Subcutaneous adipose tissue (tissue), 4 donors: ENCODE results near the gene PIK3C2G. TPM values are rescaled to one million over a fixed set of nuclear protein-coding genes. Genes with fewer than 3 reads are reported as not detected.

Experiments
- total RNA-seq, 4 donors: library from RNA; depleted of rRNA; stranded (reverse); fragments of >200 nt; gene quantifications; one replicate each; pipeline ENCODE4 v1.1.0, GENCODE V29; 2016
- TF ChIP-seq, protein P1 (sequence below): fragments of 450-650 bp; IDR thresholded peaks from one replicate; pipeline ENCODE4 v1.5.1; 2016; ENCODE audit warnings: low read depth, mild to moderate bottlenecking, control low read depth, antibody characterized with exemption, moderate library complexity

The PIK3C2G gene
- total RNA-seq, 4 donors from 2014 or later = 0.19 to 0.22 TPM; not detected in 2

DNA sequence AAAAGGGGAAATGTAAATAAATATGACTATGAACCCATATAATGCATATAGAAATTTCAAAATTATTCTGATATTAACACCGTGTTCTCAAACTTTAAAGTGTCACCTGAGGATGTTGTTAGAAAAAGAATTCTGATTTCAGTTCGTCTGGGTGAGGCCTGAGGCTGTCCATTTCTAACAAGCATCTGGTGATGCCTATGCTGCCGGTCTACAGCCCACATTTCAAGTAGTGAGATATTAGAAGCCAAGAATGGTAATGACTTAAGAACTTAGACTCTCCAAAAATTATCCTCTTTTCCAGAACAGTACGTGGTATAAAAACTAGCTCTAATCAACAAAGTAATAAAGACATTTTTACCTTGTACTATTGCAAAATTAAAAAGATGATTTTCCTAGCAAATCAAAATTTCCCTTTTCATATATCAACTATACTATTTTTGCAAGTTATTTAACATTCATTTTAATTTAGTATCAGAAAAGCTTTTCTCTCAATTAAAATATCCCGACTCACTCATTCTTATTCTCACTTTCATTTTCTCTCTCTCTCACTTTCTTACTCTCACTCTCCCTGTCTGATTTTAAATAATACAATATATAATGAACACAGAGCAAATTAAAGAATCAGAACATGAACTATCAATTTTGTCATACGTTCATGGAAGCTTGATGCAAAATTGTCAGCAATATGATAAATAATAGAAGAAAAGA lies 35.0 kb downstream of the PIK3C2G start:
- TF ChIP-seq, protein P1, sequence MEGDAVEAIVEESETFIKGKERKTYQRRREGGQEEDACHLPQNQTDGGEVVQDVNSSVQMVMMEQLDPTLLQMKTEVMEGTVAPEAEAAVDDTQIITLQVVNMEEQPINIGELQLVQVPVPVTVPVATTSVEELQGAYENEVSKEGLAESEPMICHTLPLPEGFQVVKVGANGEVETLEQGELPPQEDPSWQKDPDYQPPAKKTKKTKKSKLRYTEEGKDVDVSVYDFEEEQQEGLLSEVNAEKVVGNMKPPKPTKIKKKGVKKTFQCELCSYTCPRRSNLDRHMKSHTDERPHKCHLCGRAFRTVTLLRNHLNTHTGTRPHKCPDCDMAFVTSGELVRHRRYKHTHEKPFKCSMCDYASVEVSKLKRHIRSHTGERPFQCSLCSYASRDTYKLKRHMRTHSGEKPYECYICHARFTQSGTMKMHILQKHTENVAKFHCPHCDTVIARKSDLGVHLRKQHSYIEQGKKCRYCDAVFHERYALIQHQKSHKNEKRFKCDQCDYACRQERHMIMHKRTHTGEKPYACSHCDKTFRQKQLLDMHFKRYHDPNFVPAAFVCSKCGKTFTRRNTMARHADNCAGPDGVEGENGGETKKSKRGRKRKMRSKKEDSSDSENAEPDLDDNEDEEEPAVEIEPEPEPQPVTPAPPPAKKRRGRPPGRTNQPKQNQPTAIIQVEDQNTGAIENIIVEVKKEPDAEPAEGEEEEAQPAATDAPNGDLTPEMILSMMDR = no peak

DNA sequence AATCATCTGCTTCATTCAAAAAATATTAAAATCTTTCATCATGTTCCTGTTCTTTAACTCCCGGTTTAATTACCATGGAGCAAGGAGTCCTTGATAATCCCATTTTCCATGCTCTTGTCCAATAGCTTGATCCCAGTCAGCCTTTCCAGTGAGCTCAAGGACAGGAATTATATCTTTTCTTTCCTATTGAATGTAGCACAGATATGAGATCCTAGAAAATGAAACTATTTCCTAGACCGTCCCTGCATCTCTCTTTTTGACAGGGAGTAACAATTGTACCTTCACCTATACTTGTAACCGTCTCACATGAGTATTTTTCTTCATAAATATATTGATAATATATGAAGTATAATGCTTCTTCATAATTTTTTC lies 35.6 kb downstream of the PIK3C2G start:
- TF ChIP-seq, protein P1 = no peak

DNA sequence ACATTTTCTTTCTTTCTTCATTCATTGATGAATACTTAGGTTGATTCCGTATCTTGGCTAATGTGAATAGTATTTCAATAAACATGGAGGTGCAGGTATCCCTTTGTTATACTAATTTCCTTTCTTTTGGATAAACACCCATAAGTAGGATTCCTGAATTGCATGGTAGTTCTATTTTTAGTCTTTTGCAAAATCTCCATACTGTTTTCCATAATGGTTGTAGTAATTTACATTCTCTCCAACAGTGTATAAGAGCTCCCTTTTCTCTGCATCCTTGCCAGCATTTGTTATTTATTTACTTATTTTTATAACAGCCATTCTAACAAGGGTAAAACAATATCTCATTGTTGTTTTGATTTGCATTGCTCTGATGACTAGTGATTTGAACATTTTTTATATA lies 36.6 kb downstream of the PIK3C2G start:
- TF ChIP-seq, protein P1 = no peak

DNA sequence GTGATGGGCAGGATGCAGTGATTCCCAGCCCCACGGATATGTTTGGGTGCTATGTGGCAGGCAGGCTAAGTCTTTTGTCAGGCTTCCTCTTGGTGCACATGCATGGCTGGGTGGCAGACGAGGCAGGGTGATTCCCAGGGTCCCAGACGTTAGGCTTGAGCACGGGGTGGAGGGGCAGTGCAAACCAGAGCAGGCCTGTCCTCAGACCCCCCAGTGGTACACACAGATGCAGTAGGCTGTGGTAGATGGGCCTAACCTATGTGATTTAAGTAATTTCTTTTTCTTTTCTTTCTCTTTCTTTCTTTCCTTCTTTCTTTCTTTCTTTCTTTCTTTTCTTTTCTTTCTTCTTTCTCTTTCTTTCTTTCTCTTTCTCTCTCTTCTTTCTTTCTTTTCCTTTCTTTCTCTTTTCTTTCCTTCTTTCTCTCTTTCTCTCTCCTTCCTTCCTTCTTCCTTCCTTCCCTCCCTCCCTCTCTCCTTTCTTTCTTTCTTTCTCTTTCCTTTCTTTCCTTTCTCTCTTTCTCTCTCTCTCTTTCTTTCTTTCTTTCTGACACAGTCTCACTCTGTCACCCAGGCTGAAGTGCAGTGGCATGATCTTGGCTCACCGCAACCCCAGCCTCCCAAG lies 41.6 kb downstream of the PIK3C2G start:
- TF ChIP-seq, protein P1 = no peak

DNA sequence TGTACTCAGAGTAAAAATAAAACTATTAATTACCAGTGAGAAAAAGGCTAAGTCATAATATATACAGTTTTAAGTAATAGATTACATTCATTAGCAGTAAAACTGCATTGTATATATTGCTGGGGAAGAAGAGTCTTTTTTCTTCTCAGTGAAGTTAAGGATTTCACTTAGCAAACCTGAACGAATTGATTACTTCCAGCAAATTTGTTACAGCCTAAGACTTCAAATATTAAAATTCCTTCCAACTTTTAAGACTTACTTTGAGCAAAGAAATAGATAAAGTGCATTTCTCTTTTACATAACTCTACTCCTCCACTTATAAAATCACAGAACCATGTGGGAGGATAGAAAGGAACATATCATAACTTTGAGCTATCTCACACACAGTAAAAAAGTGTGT lies 43.3 kb downstream of the PIK3C2G start:
- TF ChIP-seq, protein P1 = no peak

DNA sequence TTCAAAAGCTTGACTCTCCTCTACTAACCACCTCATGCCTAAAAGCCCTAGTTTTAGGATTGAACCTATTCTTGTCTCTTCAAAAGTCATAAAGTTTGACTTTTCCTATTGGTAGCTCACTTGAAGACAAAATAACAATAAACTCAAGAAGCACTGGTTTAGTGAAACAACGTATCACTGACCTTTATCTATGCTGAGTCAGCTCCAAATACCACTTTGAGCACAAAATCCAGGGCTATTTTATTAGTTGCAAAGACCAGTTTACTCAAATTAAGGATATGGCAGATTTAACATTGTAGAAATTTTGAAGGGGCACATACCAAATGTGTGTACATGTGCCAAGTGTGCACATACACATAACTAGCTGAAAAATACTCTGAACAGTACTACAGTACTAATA lies 45.0 kb downstream of the PIK3C2G start:
- TF ChIP-seq, protein P1 = no peak

DNA sequence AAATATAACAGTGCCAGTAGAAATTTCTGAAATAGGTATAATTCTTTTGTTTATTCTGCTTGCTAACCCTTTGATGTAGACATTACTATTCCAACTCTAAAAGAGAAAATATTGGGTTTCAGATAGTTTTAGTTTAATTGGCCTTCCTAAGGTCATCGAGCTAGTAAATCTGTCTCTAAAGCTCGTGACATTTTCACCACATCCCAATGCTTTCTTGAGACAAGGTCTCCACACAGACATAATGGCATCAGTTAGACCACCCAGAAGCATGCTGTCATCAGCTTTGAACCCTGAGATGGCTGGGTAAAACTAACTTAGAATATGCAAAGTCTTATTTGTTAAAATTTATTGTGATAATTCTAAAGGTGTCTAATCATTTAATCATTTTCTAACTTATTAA lies 52.0 kb downstream of the PIK3C2G start:
- TF ChIP-seq, protein P1 = no peak
